Measurements from ENCODE around the gene SLC35A3. TPM values are rescaled to one million over a fixed set of nuclear protein-coding genes. Genes with fewer than 3 reads are reported as not detected.

SLC35A3 gene
- total and polyA plus RNA-seq, 3 donors from 2014 or later = 6.6 to 17.6 (median 17.1) TPM

DNA sequence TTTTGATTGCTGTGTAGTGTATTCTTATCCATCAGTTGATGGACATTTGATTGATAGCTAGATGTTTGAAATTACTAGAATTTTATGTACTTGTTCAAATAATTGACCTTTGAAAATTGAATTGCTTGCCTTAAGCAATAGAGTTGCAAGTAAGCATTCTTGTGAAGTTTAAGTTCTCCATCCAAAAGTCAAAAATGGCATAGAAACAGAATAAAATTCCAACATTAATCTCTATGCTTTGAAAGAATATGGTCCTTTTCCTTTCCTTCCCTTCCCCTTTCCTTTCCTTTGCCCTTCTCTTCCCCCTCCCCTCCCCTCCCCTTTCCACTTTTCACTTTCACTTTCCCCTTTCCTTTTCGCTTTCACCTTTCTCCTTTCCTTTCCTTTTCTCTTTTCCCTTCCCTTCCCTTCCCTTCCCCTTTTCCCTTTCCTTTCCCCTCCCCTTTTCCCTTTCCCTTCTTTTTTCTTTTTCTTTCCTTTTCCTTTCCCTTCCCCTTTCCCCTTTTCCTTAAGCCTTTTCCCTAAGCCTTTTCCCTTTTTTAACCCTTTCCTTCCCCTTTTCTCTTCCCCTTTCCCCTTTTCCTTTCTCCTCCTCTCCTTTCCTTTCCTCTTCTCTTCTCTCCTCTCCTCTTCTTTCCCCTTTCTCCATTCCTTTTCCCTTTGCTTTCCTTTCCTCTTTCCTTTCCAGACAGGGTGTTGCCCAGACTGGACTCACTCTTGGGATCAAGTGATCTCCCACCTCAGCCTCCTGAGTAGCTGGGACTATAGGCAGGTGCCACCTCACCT, 95.6 kb downstream of the SLC35A3 start:
- no peak overlapping the region for H3K4me3 ChIP-seq
- no peak for TF ChIP-seq CTCF (IDR thresholded peaks at IDR 0.05)
- TF ChIP-seq POLR2A (IDR thresholded peaks at IDR 0.05) = no peak
- DNase-seq = no peak
- H3K4me1 ChIP-seq = no peaks in the 10 kb centered on the region
- intact Hi-C loops (cut with DNase I; ENCODE audit: low total_unique reads) = no loop called here
- no peaks in the 10 kb centered on the region for H3K9me3 ChIP-seq
- 88 to 92% methylated on average over 1 of the region's 1 CpG for WGBS, 2 donors
- no peaks in the 10 kb centered on the region for H3K27me3 ChIP-seq
- H3K27ac ChIP-seq = no peak overlapping the region
- no peaks in the 10 kb centered on the region for H3K36me3 ChIP-seq (ENCODE audit: low read depth, missing control alignments)

DNA sequence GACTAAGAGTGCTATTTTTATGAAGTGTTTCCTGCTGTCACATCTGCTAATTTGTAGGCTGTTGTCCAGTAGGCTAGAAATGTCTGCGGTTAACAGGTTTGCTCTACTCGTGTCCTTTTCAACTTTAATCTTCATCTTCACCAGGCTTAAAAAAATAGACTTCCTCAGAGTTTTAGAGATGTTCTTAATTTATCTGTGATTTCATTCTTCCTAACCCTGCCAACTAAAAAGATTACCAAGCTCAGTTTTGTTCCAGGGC, 96.1 kb downstream of the SLC35A3 start:
- WGBS, 2 donors = 70 to 76% methylated on average over 2 of the region's 2 CpGs
- no peaks in the 10 kb centered on the region for H3K36me3 ChIP-seq (ENCODE audit: low read depth, missing control alignments)
- H3K9me3 ChIP-seq = no peaks in the 10 kb centered on the region
- no peak for DNase-seq
- TF ChIP-seq CTCF (IDR thresholded peaks at IDR 0.05) (no peak), POLR2A (IDR thresholded peaks at IDR 0.05) (no peak)
- H3K27me3 ChIP-seq = no peaks in the 10 kb centered on the region
- H3K27ac ChIP-seq = no peak overlapping the region
- intact Hi-C loops (cut with DNase I; ENCODE audit: low total_unique reads) = no loop called here
- no peaks in the 10 kb centered on the region for H3K4me1 ChIP-seq
- no peak overlapping the region for H3K4me3 ChIP-seq

- no peaks in the 10 kb centered on the region for H3K4me1 ChIP-seq
- H3K4me3 ChIP-seq = no peak overlapping the region
- 94 to 96% methylated on average over 5 of the region's 5 CpGs for WGBS, 2 donors
- intact Hi-C loops (cut with DNase I; ENCODE audit: low total_unique reads) = no loop called here
- H3K9me3 ChIP-seq = no peaks in the 10 kb centered on the region
- TF ChIP-seq POLR2A (IDR thresholded peaks at IDR 0.05) (no peak), CTCF (IDR thresholded peaks at IDR 0.05) (no peak)
- H3K27ac ChIP-seq = no peak overlapping the region
- DNase-seq = no peak
- H3K27me3 ChIP-seq = no peaks in the 10 kb centered on the region
- no peaks in the 10 kb centered on the region for H3K36me3 ChIP-seq (ENCODE audit: low read depth, missing control alignments)
Measured at GRCh38 chr1:100070201-100070939, 100.6 kb downstream of the SLC35A3 start.

GRCh38 chr1:100073531-100073930, 103.7 kb downstream of the SLC35A3 start:
- 87 to 96% methylated on average over 3 of the region's 3 CpGs for WGBS, 2 donors
- Histone ChIP-seq H3K4me3 (no peak overlapping the region), H3K4me1 (no peaks in the 10 kb centered on the region), H3K9me3 (no peaks in the 10 kb centered on the region), H3K36me3 (ENCODE audit: low read depth, missing control alignments) (no peaks in the 10 kb centered on the region), H3K27ac (no peak overlapping the region), H3K27me3 (no peaks in the 10 kb centered on the region)
- intact Hi-C loops (cut with DNase I; ENCODE audit: low total_unique reads) = no loop called here
- no peak for TF ChIP-seq CTCF (IDR thresholded peaks at IDR 0.05)
- TF ChIP-seq POLR2A (IDR thresholded peaks at IDR 0.05) = no peak
- DNase-seq = no peak

Measured in testis (tissue), 3 donors.